HL-60/S4 (cell line): ENCODE results near the gene ZNF398.
"Not testable (repeated sequence)": the region's sequence is repeated elsewhere in the genome, so short reads cannot be mapped to it uniquely, and the experiment has no call there.

Experiments used
- in situ Hi-C: fragments of 300-500 bp; cut with MboI; formaldehyde crosslinking; loops from 2 replicates; pipeline ENCODE4 v1.14.3; 2022; ENCODE audit warnings: low sequenced_read_pairs

The ZNF398 gene

GRCh38 chr7:149147072-149147751 is at the start of gene ZNF398:
ZNF398 (plus strand) TSS chr7:149147453; CDS start chr7:149147743, 290 bp downstream.
- in situ Hi-C loops = no loop called here

GRCh38 chr7:149099058-149099457 is 48.2 kb upstream of the ZNF398 start:
- in situ Hi-C loops = no loop called here

- in situ Hi-C loops = no loop called here
Measured at GRCh38 chr7:149100821-149101220, 46.4 kb upstream of the ZNF398 start.

GRCh38 chr7:149102666-149103065 is 44.6 kb upstream of the ZNF398 start:
- in situ Hi-C loops = no loop called here

- in situ Hi-C loops = no loop called here
Measured at GRCh38 chr7:149103424-149103823, 43.8 kb upstream of the ZNF398 start.

- in situ Hi-C loops = no loop called here
Measured at GRCh38 chr7:149104214-149104613, 43.0 kb upstream of the ZNF398 start.

GRCh38 chr7:149104749-149105148 is 42.5 kb upstream of the ZNF398 start:
- in situ Hi-C loops = no loop called here

- in situ Hi-C loops = no loop called here
Measured at GRCh38 chr7:149109969-149110368, 37.3 kb upstream of the ZNF398 start.

GRCh38 chr7:149125189-149125862 is 21.9 kb upstream of the ZNF398 start:
- in situ Hi-C loops = no loop called here

GRCh38 chr7:149125863-149126661 is 21.2 kb upstream of the ZNF398 start, which contains the start of gene ZNF425:
ZNF425 (minus strand) TSS chr7:149126324; CDS start chr7:149126213, 111 bp downstream.
- in situ Hi-C loops = no loop called here

GRCh38 chr7:149126662-149127266 is 20.5 kb upstream of the ZNF398 start:
- in situ Hi-C loops = no loop called here

- in situ Hi-C loops = no loop called here
Measured at GRCh38 chr7:149130572-149131198, 16.6 kb upstream of the ZNF398 start.

GRCh38 chr7:149133028-149133710 is 14.1 kb upstream of the ZNF398 start:
- in situ Hi-C loops = no loop called here

- in situ Hi-C loops = no loop called here
Measured at GRCh38 chr7:149136118-149136517, 11.1 kb upstream of the ZNF398 start.

GRCh38 chr7:149140831-149141230 is 6.4 kb upstream of the ZNF398 start:
- in situ Hi-C loops = no loop called here

GRCh38 chr7:149141893-149142292 is 5.4 kb upstream of the ZNF398 start:
- in situ Hi-C loops = no loop called here

- in situ Hi-C loops = not testable (repeated sequence)
Measured at GRCh38 chr7:149144436-149144922, 2.8 kb upstream of the ZNF398 start.

- in situ Hi-C loops = no loop called here
Measured at GRCh38 chr7:149145031-149145845, 2.0 kb upstream of the ZNF398 start.
